SK-N-SH (cell line): ENCODE results near the gene CTNNA3. TPM values are rescaled to one million over a fixed set of nuclear protein-coding genes. Genes with fewer than 3 reads are reported as not detected.

ENCODE experiments used
- CTCF ChIA-PET: fragments of 300-600, 350-600 bp; formaldehyde crosslinking; extraction: SDS; loops from one replicate; lab custom pipeline; 2021; lab: Yijun Ruan, JAX
- POLR2A ChIA-PET: fragments of 350-600 bp; sonication (Branson Sonifier 250); formaldehyde crosslinking; extraction: SDS; loops from one replicate; lab custom pipeline; 2020; ENCODE audit warnings: antibody characterized with exemption, inconsistent platforms; lab: Yijun Ruan, JAX
- DNase-seq: peaks from one replicate; pipeline ENCODE4 v3.0.0; 2012
- H2AFZ ChIP-seq: fragments of 200-600 bp; sonication (generic); 2 replicates; pipeline ENCODE4 v1.8.1; 2016; ENCODE audit warnings: antibody characterized with exemption, mild to moderate bottlenecking, low read depth
- H3F3A ChIP-seq: fragments of 200-600 bp; sonication (generic); replicated peaks from 2 replicates; pipeline ENCODE3; 2016; ENCODE audit warnings: antibody characterized with exemption, mild to moderate bottlenecking; ENCODE audit not compliant: insufficient read depth
- H3K27ac ChIP-seq, 2 experiments: fragments of 200-500 bp in 1 of 2; fragments of 200-600 bp in 1 of 2; sonication (Bioruptor generic) in 1 of 2; sonication (generic), shearing (Covaris generic) in 1 of 2; 2 replicates each; pipeline versions ENCODE4 v1.5.1 to v1.6.1; 2014 to 2016; ENCODE audit warnings: low read depth in 2 of 2, inconsistent platforms in 1 of 2, low read length in 1 of 2, mild to moderate bottlenecking in 1 of 2, mixed read lengths in 1 of 2
- H3K27me3 ChIP-seq: fragments of 200-600 bp; sonication (generic), shearing (Covaris generic); 2 replicates; pipeline ENCODE4 v1.6.1; 2016; ENCODE audit warnings: mixed run types; ENCODE audit not compliant: insufficient read depth
- H3K36me3 ChIP-seq, 2 experiments: fragments of 200-500 bp in 1 of 2; fragments of 200-600 bp in 1 of 2; sonication (Bioruptor generic) in 1 of 2; sonication (generic) in 1 of 2; replicated peaks in 1 of 2; 2 replicates each; pipeline versions ENCODE3 to v1.5.1; 2014 to 2016; ENCODE audit warnings: low read length in 1 of 2, mild to moderate bottlenecking in 1 of 2; ENCODE audit not compliant: insufficient read depth in 2 of 2, control insufficient read depth in 1 of 2
- H3K4me1 ChIP-seq, 2 experiments: fragments of 200-500 bp in 1 of 2; fragments of 200-600 bp in 1 of 2; sonication (Bioruptor generic) in 1 of 2; sonication (generic), shearing (Covaris generic) in 1 of 2; 2 replicates each; pipeline versions ENCODE4 v1.5.1 to v1.6.1; 2014 to 2016; ENCODE audit warnings: low read depth in 1 of 2, low read length in 1 of 2, mixed run types in 1 of 2; ENCODE audit not compliant: insufficient read depth in 2 of 2, control insufficient read depth in 1 of 2
- H3K4me2 ChIP-seq: fragments of 200-600 bp; sonication (generic), shearing (Covaris generic); 2 replicates; pipeline ENCODE4 v1.6.1; 2017; ENCODE audit warnings: mixed run types
- H3K4me3 ChIP-seq, 2 experiments: fragments of 200-500 bp in 1 of 2; fragments of 200-600 bp in 1 of 2; sonication (Bioruptor generic) in 1 of 2; sonication (generic), shearing (Covaris generic) in 1 of 2; 2 replicates each; pipeline versions ENCODE4 v1.5.1 to v1.8.1; 2014 to 2016; ENCODE audit warnings: low read depth in 2 of 2, inconsistent platforms in 1 of 2, low read length in 1 of 2, mild to moderate bottlenecking in 1 of 2, mixed read lengths in 1 of 2, moderate library complexity in 1 of 2
- H3K79me2 ChIP-seq: fragments of 200-600 bp; sonication (generic); 2 replicates; pipeline ENCODE4 v1.8.1; 2017; ENCODE audit warnings: mild to moderate bottlenecking; ENCODE audit not compliant: insufficient read depth
- H3K9ac ChIP-seq: fragments of 200-600 bp; sonication (generic); 2 replicates; pipeline ENCODE4 v1.6.1; 2017; ENCODE audit warnings: mixed run types
- H3K9me2 ChIP-seq: fragments of 200-600 bp; sonication (generic); 2 replicates; pipeline ENCODE4 v1.6.1; 2017; ENCODE audit warnings: mixed run types
- H3K9me3 ChIP-seq: fragments of 200-600 bp; sonication (generic); 2 replicates; pipeline ENCODE4 v1.6.1; 2017; ENCODE audit warnings: mixed run types, mild to moderate bottlenecking, moderate library complexity
- H4K20me1 ChIP-seq: fragments of 200-600 bp; sonication (generic); 2 replicates; pipeline ENCODE4 v1.6.1; 2017; ENCODE audit warnings: mild to moderate bottlenecking, mixed run types; ENCODE audit not compliant: insufficient read depth
- CTCF ChIP-seq: fragments of 200-600 bp; sonication (generic); IDR thresholded peaks from 2 replicates; pipeline ENCODE4 v1.6.1; 2017; ENCODE audit warnings: antibody characterized with exemption, mild to moderate bottlenecking, moderate library complexity
- ELF1 ChIP-seq: IDR thresholded peaks from 2 replicates; pipeline ENCODE4 v1.4.0; 2012
- EP300 ChIP-seq, 2 experiments: IDR thresholded peaks; 2 replicates each; pipeline versions ENCODE4 v1.4.0 to v1.6.1; 2012; ENCODE audit warnings: borderline replicate concordance in 1 of 2, low read depth in 1 of 2, low read length in 1 of 2
- EZH2phosphoT487 ChIP-seq: fragments of 200-600 bp; sonication (generic); IDR thresholded peaks from 2 replicates; pipeline ENCODE4 v1.6.1; 2017; ENCODE audit warnings: low read depth, mixed run types, mild to moderate bottlenecking, antibody characterized with exemption, moderate library complexity, borderline replicate concordance
- FOSL2 ChIP-seq: IDR thresholded peaks from 2 replicates; pipeline ENCODE4 v1.4.0; 2012; ENCODE audit warnings: low read depth, mild to moderate bottlenecking, moderate library complexity, borderline replicate concordance
- FOXM1 ChIP-seq: IDR thresholded peaks from 2 replicates; pipeline ENCODE4 v1.4.0; 2012; ENCODE audit warnings: low read depth, mild to moderate bottlenecking
- GABPA ChIP-seq: IDR thresholded peaks from 2 replicates; pipeline ENCODE4 v1.4.0; 2012; ENCODE audit warnings: low read depth, mild to moderate bottlenecking
- GATA2 ChIP-seq: sonication (generic); formaldehyde crosslinking; IDR thresholded peaks from 2 replicates; pipeline ENCODE4 v1.5.0; 2020; ENCODE audit warnings: mild to moderate bottlenecking, missing genetic modification reagents
- IRF3 ChIP-seq: fragments of 150-350 bp; IDR thresholded peaks from 2 replicates; pipeline ENCODE4 v1.6.1; 2016; ENCODE audit warnings: mild to moderate bottlenecking, low read depth, low read length
- JUND ChIP-seq: IDR thresholded peaks from 2 replicates; pipeline ENCODE4 v1.4.0; 2012
- MEF2A ChIP-seq: IDR thresholded peaks from 2 replicates; pipeline ENCODE4 v1.4.0; 2012; ENCODE audit warnings: low read depth, borderline replicate concordance
- NFIC ChIP-seq: IDR thresholded peaks from 2 replicates; pipeline ENCODE4 v1.4.0; 2012; ENCODE audit warnings: borderline replicate concordance
- NRF1 ChIP-seq: IDR thresholded peaks from 2 replicates; pipeline ENCODE4 v1.6.1; 2012; ENCODE audit warnings: low read depth, mild to moderate bottlenecking, low read length
- POLR2AphosphoS5 ChIP-seq: IDR thresholded peaks from 2 replicates; pipeline ENCODE4 v1.6.1; 2012; ENCODE audit warnings: low read depth, low read length
- RCOR1 ChIP-seq: fragments of 150-350 bp; IDR thresholded peaks from 2 replicates; pipeline ENCODE4 v1.6.1; 2017; ENCODE audit warnings: antibody characterized with exemption, low read length
- RFX5 ChIP-seq: IDR thresholded peaks from 2 replicates; pipeline ENCODE4 v1.6.1; 2012; ENCODE audit warnings: mild to moderate bottlenecking, improper control_type of control experiment, low read length
- SMC3 ChIP-seq: IDR thresholded peaks from 2 replicates; pipeline ENCODE4 v1.6.1; 2012; ENCODE audit warnings: low read depth, low read length, improper control_type of control experiment
- TAF1 ChIP-seq: IDR thresholded peaks from 2 replicates; pipeline ENCODE4 v1.6.1; 2012; ENCODE audit warnings: low read depth, mild to moderate bottlenecking, low read length, moderate library complexity, borderline replicate concordance
- YY1 ChIP-seq: IDR thresholded peaks from 2 replicates; pipeline ENCODE4 v1.4.0; 2012; ENCODE audit warnings: low read depth, mild to moderate bottlenecking
- WGBS: methylation state at CpG from one replicate; pipeline ENCODE4 v1.1.6; 2017; ENCODE audit warnings: low lambda C conversion rate; 5-methylcytosine and 5-hydroxymethylcytosine counted together
- polyA plus RNA-seq, 3 experiments: library from polyadenylated mRNA; depleted of rRNA; stranded (reverse); fragments of >200 nt; gene quantifications; 2 replicates each; pipeline ENCODE4 v1.2.3, GENCODE V29; 2012
- TF ChIP-seq, protein P1 (sequence below): IDR thresholded peaks from 2 replicates; pipeline ENCODE4 v1.4.0; 2012; ENCODE audit warnings: low read depth, borderline replicate concordance
- TF ChIP-seq, protein P2 (sequence below): IDR thresholded peaks from 2 replicates; pipeline ENCODE4 v1.4.0; 2012; ENCODE audit warnings: low read depth, borderline replicate concordance

CTNNA3 gene
- polyA plus RNA-seq, 1 of the 3 experiments (the other 2 are of a cell fraction), result not detected

- TF ChIP-seq, protein P1, sequence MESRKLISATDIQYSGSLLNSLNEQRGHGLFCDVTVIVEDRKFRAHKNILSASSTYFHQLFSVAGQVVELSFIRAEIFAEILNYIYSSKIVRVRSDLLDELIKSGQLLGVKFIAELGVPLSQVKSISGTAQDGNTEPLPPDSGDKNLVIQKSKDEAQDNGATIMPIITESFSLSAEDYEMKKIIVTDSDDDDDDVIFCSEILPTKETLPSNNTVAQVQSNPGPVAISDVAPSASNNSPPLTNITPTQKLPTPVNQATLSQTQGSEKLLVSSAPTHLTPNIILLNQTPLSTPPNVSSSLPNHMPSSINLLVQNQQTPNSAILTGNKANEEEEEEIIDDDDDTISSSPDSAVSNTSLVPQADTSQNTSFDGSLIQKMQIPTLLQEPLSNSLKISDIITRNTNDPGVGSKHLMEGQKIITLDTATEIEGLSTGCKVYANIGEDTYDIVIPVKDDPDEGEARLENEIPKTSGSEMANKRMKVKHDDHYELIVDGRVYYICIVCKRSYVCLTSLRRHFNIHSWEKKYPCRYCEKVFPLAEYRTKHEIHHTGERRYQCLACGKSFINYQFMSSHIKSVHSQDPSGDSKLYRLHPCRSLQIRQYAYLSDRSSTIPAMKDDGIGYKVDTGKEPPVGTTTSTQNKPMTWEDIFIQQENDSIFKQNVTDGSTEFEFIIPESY, result no peak
- TF ChIP-seq POLR2AphosphoS5, result no peak
These were observed 1161.1 kb downstream of the CTNNA3 start (continued) for GRCh38 chr10:66534866-66535265.

- Histone ChIP-seq H3K36me3 (no peaks in the 10 kb centered on the region), H2AFZ (no peak overlapping the region), H3K27ac (no peak overlapping the region), H3K4me2 (no peak overlapping the region), H3K79me2 (no peaks in the 10 kb centered on the region), H3K4me3 (no peak overlapping the region), H4K20me1 (no peaks in the 10 kb centered on the region), H3K9me2 (no peaks in the 10 kb centered on the region), H3K9me3 (no peaks in the 10 kb centered on the region), H3K9ac (no peak overlapping the region), H3K4me1 (no peaks in the 10 kb centered on the region), H3K27me3 (no peaks in the 10 kb centered on the region), H3F3A (no peaks in the 10 kb centered on the region)
- DNase-seq, result no peak
- ChIA-PET CTCF (no interaction called here), POLR2A (no interaction called here)
- no peak for TF ChIP-seq EP300 (IDR thresholded peaks at IDR 0.05; ENCODE audit: borderline replicate concordance in 1 of 2, low read depth in 1 of 2, low read length in 1 of 2)
- TF ChIP-seq GATA2 (CRISPR knock-in tag), result no peak
- no peak for TF ChIP-seq TAF1
- TF ChIP-seq CTCF, result no peak
- no peak for TF ChIP-seq MEF2A
- no peak for TF ChIP-seq FOSL2
- TF ChIP-seq RFX5, result no peak
- no peak for TF ChIP-seq JUND
- no peak for TF ChIP-seq SMC3
- no peak for TF ChIP-seq POLR2AphosphoS5
- no peak for TF ChIP-seq IRF3
- TF ChIP-seq YY1, result no peak
- TF ChIP-seq NRF1, result no peak
- TF ChIP-seq, protein P2, sequence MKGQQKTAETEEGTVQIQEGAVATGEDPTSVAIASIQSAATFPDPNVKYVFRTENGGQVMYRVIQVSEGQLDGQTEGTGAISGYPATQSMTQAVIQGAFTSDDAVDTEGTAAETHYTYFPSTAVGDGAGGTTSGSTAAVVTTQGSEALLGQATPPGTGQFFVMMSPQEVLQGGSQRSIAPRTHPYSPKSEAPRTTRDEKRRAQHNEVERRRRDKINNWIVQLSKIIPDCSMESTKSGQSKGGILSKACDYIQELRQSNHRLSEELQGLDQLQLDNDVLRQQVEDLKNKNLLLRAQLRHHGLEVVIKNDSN, result no peak
- no peak for TF ChIP-seq RCOR1
- no peak for TF ChIP-seq FOXM1
- no peak for TF ChIP-seq GABPA
- no peak for TF ChIP-seq ELF1
- TF ChIP-seq NFIC, result no peak
- TF ChIP-seq EZH2phosphoT487, result no peak
- 0% methylated on average over 1 of the region's 1 CpG for WGBS
These were observed 1174.5 kb downstream of the CTNNA3 start for GRCh38 chr10:66521506-66521905.
